B cell (primary cell): ENCODE measurements around the gene DLX2. TPM values are rescaled to one million over a fixed set of nuclear protein-coding genes. Genes with fewer than 3 reads are reported as not detected.

Experiments
- ATAC-seq: fragments of 200-7000 bp; cut with Tn5 transposase; one replicate; pipeline ENCODE4 v1.10.0; 2021; ENCODE audit warnings: low read depth, mild to moderate bottlenecking, moderate number of reproducible peaks, moderate library complexity
- CTCF ChIA-PET: fragments of 350-600 bp; sonication (Branson Sonifier 250); formaldehyde crosslinking; loops from one replicate; lab custom pipeline; 2021; ENCODE audit warnings: antibody characterized with exemption, inconsistent platforms; lab: Charles Lee
- POLR2A ChIA-PET: fragments of 350-600 bp; sonication (Branson Sonifier 250); formaldehyde crosslinking; loops from one replicate; lab custom pipeline; 2021; ENCODE audit warnings: antibody characterized with exemption; lab: Charles Lee
- DNase-seq: peaks from one replicate; pipeline ENCODE4 v3.0.0; 2013
- H2AFZ ChIP-seq: 2 replicates; pipeline ENCODE4 v1.6.1; 2012; ENCODE audit warnings: mild to moderate bottlenecking, low read depth, low read length; ENCODE audit not compliant: insufficient read depth, poor library complexity, severe bottlenecking
- H3K27ac ChIP-seq, 2 donors: 1 replicate in 1 of 2; 2 replicates in 1 of 2; pipeline ENCODE4 v1.5.1; 2012 to 2013; ENCODE audit warnings: low read length in 2 of 2, mild to moderate bottlenecking in 2 of 2, moderate library complexity in 1 of 2
- H3K27me3 ChIP-seq, 4 experiments: fragments of 200-600 bp in 1 of 4; sonication (generic) in 1 of 4; replicated peaks in 1 of 4; 1 replicate in 2 of 4; 2 replicates in 2 of 4; pipeline versions ENCODE4 v1.6.1 to v1.7.0; 2013 to 2016; ENCODE audit warnings: low read length in 3 of 4, mild to moderate bottlenecking in 2 of 4, mixed read lengths in 1 of 4, moderate library complexity in 1 of 4; ENCODE audit not compliant: insufficient read depth in 4 of 4, control insufficient read depth in 3 of 4; ENCODE audit errors: control extremely low read depth in 1 of 4
- H3K36me3 ChIP-seq, 2 experiments: replicated peaks in 1 of 2; 1 replicate in 1 of 2; 2 replicates in 1 of 2; pipeline versions ENCODE4 v1.6.1 to v1.7.1; 2013; ENCODE audit warnings: low read length in 1 of 2; ENCODE audit not compliant: insufficient read depth in 2 of 2, control insufficient read depth in 1 of 2; ENCODE audit errors: control extremely low read depth in 1 of 2, extremely low read depth in 1 of 2
- H3K4me1 ChIP-seq, 2 donors: fragments of 200-600 bp in 1 of 2; sonication (generic) in 1 of 2; 1 replicate in 1 of 2; 2 replicates in 1 of 2; pipeline versions ENCODE4 v1.5.1 to v1.6.1; 2013 to 2017; ENCODE audit warnings: low read length in 2 of 2; ENCODE audit not compliant: control insufficient read depth in 2 of 2, insufficient read depth in 2 of 2
- H3K4me2 ChIP-seq: replicated peaks from 2 replicates; pipeline ENCODE3; 2012; ENCODE audit warnings: mild to moderate bottlenecking, low read depth, low read length; ENCODE audit not compliant: poor library complexity, severe bottlenecking
- H3K4me3 ChIP-seq, 5 experiments: fragments of 200-600 bp in 1 of 5; sonication (generic) in 1 of 5; 1 replicate in 3 of 5; 2 replicates in 2 of 5; pipeline versions ENCODE4 v1.5.1 to v1.7.0; 2011 to 2016; ENCODE audit warnings: low read length in 4 of 5, mild to moderate bottlenecking in 4 of 5, low read depth in 2 of 5, control low read depth in 1 of 5, moderate library complexity in 1 of 5; ENCODE audit not compliant: insufficient read depth in 1 of 5; ENCODE audit errors: control extremely low read depth in 1 of 5, extremely low read depth in 1 of 5
- H3K79me2 ChIP-seq: fragments of 200-600 bp; sonication (generic); one replicate; pipeline ENCODE4 v1.6.0; 2016; ENCODE audit warnings: low read length; ENCODE audit not compliant: control insufficient read depth, insufficient read depth
- H3K9ac ChIP-seq: fragments of 200-600 bp; sonication (generic); 2 replicates; pipeline ENCODE4 v1.6.1; 2017; ENCODE audit warnings: mild to moderate bottlenecking, low read length, moderate library complexity
- H3K9me3 ChIP-seq, 3 donors: one replicate each; pipeline versions ENCODE4 v1.6.1 to v1.7.1; 2013; ENCODE audit warnings: low read length in 2 of 3; ENCODE audit not compliant: control insufficient read depth in 2 of 3, insufficient read depth in 1 of 3; ENCODE audit errors: control extremely low read depth in 1 of 3
- H4K20me1 ChIP-seq: 2 replicates; pipeline ENCODE4 v1.6.0; 2012; ENCODE audit warnings: mild to moderate bottlenecking, low read length; ENCODE audit not compliant: insufficient read depth, control insufficient read depth, poor library complexity, severe bottlenecking
- H3K27ac Mint-ChIP-seq: one replicate; pipeline ENCODE4 v1.8.0; 2021; ENCODE audit warnings: mixed read lengths
- H3K27me3 Mint-ChIP-seq: one replicate; pipeline ENCODE4 v1.8.0; 2021; ENCODE audit warnings: mixed read lengths
- H3K4me1 Mint-ChIP-seq: one replicate; pipeline ENCODE4 v1.8.0; 2021; ENCODE audit warnings: mixed read lengths
- H3K4me3 Mint-ChIP-seq: one replicate; pipeline ENCODE4 v1.8.0; 2021; ENCODE audit warnings: mixed read lengths
- H3K9me3 Mint-ChIP-seq: one replicate; pipeline ENCODE4 v1.8.0; 2022; ENCODE audit warnings: mixed read lengths; ENCODE audit not compliant: insufficient read depth
- CTCF ChIP-seq: fragments of 200-600 bp; IDR thresholded peaks from one replicate; pipeline ENCODE4 v1.8.0; 2022; ENCODE audit warnings: antibody characterized with exemption, mild to moderate bottlenecking
- EZH2 ChIP-seq: IDR thresholded peaks from 2 replicates; pipeline ENCODE4 v1.6.1; 2012; ENCODE audit warnings: borderline replicate concordance, low read depth, mild to moderate bottlenecking, moderate library complexity, low read length; ENCODE audit not compliant: insufficient read depth, poor library complexity, severe bottlenecking
- WGBS: methylation state at CpG from one replicate; pipeline ENCODE4 v1.1.5; 2013; ENCODE audit warnings: missing lambda C conversion rate; ENCODE audit not compliant: insufficient coverage; 5-methylcytosine and 5-hydroxymethylcytosine counted together
- intact Hi-C: fragments of 100-400 bp; cut with micrococcal nuclease; formaldehyde crosslinking; loops from one replicate; pipeline ENCODE4 v1.10.0; 2022
- polyA plus RNA-seq: library from polyadenylated mRNA; depleted of rRNA; stranded (reverse); fragments of >200 nt; gene quantifications from 2 replicates; pipeline ENCODE4 v1.2.3, GENCODE V29; 2012
- total RNA-seq, 2 donors: library from RNA; stranded (reverse); fragments of 120-200 nt in 1 of 2; gene quantifications; 1 replicate in 1 of 2; 2 replicates in 1 of 2; pipeline versions ENCODE4 v1.2.3 to v1.2.4, GENCODE V29; 2013 to 2022

Gene DLX2
- total and polyA plus RNA-seq, 2 donors (not counting 1 experiment from before 2014, with no cell fraction given), result 0.13 to 0.52 TPM

- Histone ChIP-seq H3K4me2 (no peak overlapping the region), H3K36me3 (no peaks in the 10 kb centered on the region), H3K9me3 (peaks cover 0 to 82% (median 42%) of the 10 kb centered on the region in 3 donors), H3K4me3 (no peak overlapping the region), H3K27ac (no peak overlapping the region), H4K20me1 (peaks cover 6% of the 10 kb centered on the region), H3K27me3 (peaks cover 0 to 84% (median 82%) of the 10 kb centered on the region in 4 experiments), H3K79me2 (no peaks in the 10 kb centered on the region), H2AFZ (no peak overlapping the region), H3K9ac (no peak overlapping the region), H3K4me1 (peaks cover 55 to 72% of the 10 kb centered on the region in 2 donors)
- H3K4me1 Mint-ChIP-seq, result peaks cover 38% of the 10 kb centered on the region
- peaks cover 66% of the 10 kb centered on the region for H3K27me3 Mint-ChIP-seq
- no peaks in the 10 kb centered on the region for H3K9me3 Mint-ChIP-seq
- ATAC-seq (no peak), DNase-seq (peak; percentile 31)
- 22% methylated on average over 9 of the region's 14 CpGs for WGBS
- H3K4me3 Mint-ChIP-seq, result no peak overlapping the region
- TF ChIP-seq CTCF (no peak), EZH2 (no peak)
- intact Hi-C loops, result no loop called here
- ChIA-PET CTCF (interaction anchor here (1.3 to 10.1 kb wide), 2 partner anchors 9 to 22 kb away, joined by 3 to 58 read pairs; partner anchors contain the start of gene DLX2), POLR2A (interaction anchor here (0.6 to 2.2 kb wide), 2 partner anchors 17 to 238 kb away, joined by 6 to 8 read pairs; no protein-coding TSS in a partner anchor)
- peak overlapping the region; percentile 10 for H3K27ac Mint-ChIP-seq
Measured at GRCh38 chr2:172082105-172082943, 20.4 kb downstream of the DLX2 start.
